Measurements from ENCODE around the gene PI3. TPM values are rescaled to one million over a fixed set of nuclear protein-coding genes. Genes with fewer than 3 reads are reported as not detected.

Gene PI3
- total and polyA plus RNA-seq, 9 of the 15 experiments (the other 6 are each of a cell fraction or from before 2014, with no cell fraction given) = not detected

DNA sequence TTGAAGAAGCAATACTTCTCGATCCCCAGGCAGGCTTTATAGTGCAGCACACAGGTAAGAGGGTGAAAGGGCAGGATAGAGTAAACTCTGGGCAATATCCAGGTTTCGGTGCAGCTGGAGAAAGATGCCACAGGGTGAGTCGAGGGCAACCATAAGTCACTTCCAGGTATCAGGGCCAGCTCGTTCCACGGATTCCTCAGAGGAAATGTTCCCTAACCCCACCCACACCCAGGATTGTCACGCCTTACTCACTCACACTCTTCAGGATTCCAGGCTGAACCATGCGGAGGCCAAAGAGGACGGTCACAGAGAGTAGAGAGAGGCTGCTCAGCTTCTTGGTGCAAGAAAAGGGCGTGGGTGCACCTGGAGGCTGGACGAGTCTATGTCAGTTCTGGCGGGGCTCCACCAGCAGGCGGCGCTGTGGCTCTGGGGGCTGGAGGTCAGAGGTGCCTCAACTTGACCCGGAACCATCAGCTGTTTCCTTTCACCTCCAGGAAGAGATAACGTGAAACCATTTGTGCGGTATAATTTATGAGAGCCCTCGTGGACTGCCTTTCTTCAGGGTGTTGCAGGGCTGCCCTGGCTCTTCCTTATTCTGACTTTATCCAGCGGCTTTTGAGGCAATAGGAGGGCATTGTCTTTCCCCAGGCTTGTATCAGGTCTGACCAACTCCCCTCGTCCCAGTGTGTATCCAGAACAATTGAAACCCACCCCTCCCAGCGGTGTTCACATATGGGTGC, 36.0 kb upstream of the PI3 start:
- no peaks in the 10 kb centered on the region for H3K9me1 ChIP-seq (ENCODE audit: control insufficient read depth, insufficient read depth, low read length)
- no peaks in the 10 kb centered on the region for H3K9me3 ChIP-seq (replicated peaks; ENCODE audit: control insufficient read depth, insufficient read depth, low read depth, low read length)
- FAIRE-seq (peak; percentile 84), DNase-seq (ENCODE audit: extremely low read depth in 1 of 4, low spot score in 3 of 4) (peak; percentile 76 to 83 (median 78)), ATAC-seq (peak; percentile 98)
- no peak overlapping the region for H3K4me3 ChIP-seq
- intact Hi-C loops (cut with micrococcal nuclease) = loop anchor here (2.0 kb wide), 1 partner anchor 152 kb away; no protein-coding TSS in a partner anchor
- ChIA-PET CTCF (ENCODE audit: low intra/inter-chr PET ratio) (interaction anchor here (0.6 kb wide), 1 partner anchor 152 kb away, joined by 3 read pairs; no protein-coding TSS in a partner anchor), POLR2A (interaction anchor here (0.7 kb wide), 1 partner anchor 68 kb away, joined by 3 read pairs; no protein-coding TSS in a partner anchor)
- no TSS peak for BruUV-seq (replicated peaks)
- peak overlapping the region; percentile 56 for H3K4me2 ChIP-seq (ENCODE audit: insufficient read depth, low read length)
- peak overlapping the region; percentile 71 for H2AFZ ChIP-seq (ENCODE audit: low read depth, low read length)
- H3K27ac ChIP-seq (ENCODE audit: extremely low read depth, low read depth, low read length) = no peak overlapping the region
- in situ Hi-C loops (cut with MboI) = no loop called here
- no peaks in the 10 kb centered on the region for H3K4me1 ChIP-seq (replicated peaks in 1 of 2; ENCODE audit: control insufficient read depth in 2 of 2, insufficient read depth in 2 of 2, low read length in 2 of 2)
- no peak overlapping the region for H3K9ac ChIP-seq (ENCODE audit: insufficient read depth in 1 of 2, low read depth in 2 of 2, low read length in 2 of 2)
- H4K20me1 ChIP-seq (replicated peaks; ENCODE audit: control insufficient read depth, insufficient read depth, low read length) = no peaks in the 10 kb centered on the region
- no peaks in the 10 kb centered on the region for H3K79me2 ChIP-seq (ENCODE audit: control insufficient read depth, insufficient read depth, low read length)
- H3K36me3 ChIP-seq (ENCODE audit: control insufficient read depth, insufficient read depth, low read length) = no peaks in the 10 kb centered on the region
- peaks cover 0 to 15% of the 10 kb centered on the region in 2 experiments; a peak in 4 of 5 replicates for H3K27me3 ChIP-seq (ENCODE audit: control insufficient read depth in 2 of 2, insufficient read depth in 2 of 2, low read length in 2 of 2)
- 8% methylated on average over 20 of the region's 20 CpGs for whole genome bisulfite sequencing (ENCODE audit: insufficient coverage, low coverage, missing lambda C conversion rate)
- TF ChIP-seq GABPB2 (CRISPR knock-in tag; conservative IDR thresholded peaks at IDR 0.05) (no peak), ZNF766 (CRISPR knock-in tag; conservative IDR thresholded peaks at IDR 0.05) (0 out of 2 replicates have a peak, but pooled peaks have one; percentile 52), MCM2 (IDR thresholded peaks at IDR 0.05; ENCODE audit: low read depth) (no peak), ZNF41 (CRISPR knock-in tag; conservative IDR thresholded peaks at IDR 0.05) (no peak), CBX1 (IDR thresholded peaks at IDR 0.05; ENCODE audit: low read depth) (0 out of 2 replicates have a peak, but pooled peaks have one; percentile 20), SMAD4 (CRISPR knock-in tag; conservative IDR thresholded peaks at IDR 0.05) (peak; percentile 60; the same call in 1 of the 2 replicates), EGR1 (conservative IDR thresholded peaks at IDR 0.05) (0 out of 2 replicates have a peak, but pooled peaks have one; percentile 29), ZNF175 (CRISPR knock-in tag; IDR thresholded peaks at IDR 0.05; ENCODE audit: low read depth) (peak; percentile 71), XRCC5 (IDR thresholded peaks at IDR 0.05; ENCODE audit: low read depth, low read length) (peak; percentile 81; the same call in 1 of the 2 replicates), PTTG1 (tag; IDR thresholded peaks at IDR 0.05; ENCODE audit: low read depth) (no peak), ZNF551 (CRISPR knock-in tag; IDR thresholded peaks at IDR 0.05) (no peak)
- TF ChIP-seq, protein P1, sequence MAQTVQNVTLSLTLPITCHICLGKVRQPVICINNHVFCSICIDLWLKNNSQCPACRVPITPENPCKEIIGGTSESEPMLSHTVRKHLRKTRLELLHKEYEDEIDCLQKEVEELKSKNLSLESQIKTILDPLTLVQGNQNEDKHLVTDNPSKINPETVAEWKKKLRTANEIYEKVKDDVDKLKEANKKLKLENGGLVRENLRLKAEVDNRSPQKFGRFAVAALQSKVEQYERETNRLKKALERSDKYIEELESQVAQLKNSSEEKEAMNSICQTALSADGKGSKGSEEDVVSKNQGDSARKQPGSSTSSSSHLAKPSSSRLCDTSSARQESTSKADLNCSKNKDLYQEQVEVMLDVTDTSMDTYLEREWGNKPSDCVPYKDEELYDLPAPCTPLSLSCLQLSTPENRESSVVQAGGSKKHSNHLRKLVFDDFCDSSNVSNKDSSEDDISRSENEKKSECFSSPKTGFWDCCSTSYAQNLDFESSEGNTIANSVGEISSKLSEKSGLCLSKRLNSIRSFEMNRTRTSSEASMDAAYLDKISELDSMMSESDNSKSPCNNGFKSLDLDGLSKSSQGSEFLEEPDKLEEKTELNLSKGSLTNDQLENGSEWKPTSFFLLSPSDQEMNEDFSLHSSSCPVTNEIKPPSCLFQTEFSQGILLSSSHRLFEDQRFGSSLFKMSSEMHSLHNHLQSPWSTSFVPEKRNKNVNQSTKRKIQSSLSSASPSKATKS (CRISPR knock-in tag; IDR thresholded peaks at IDR 0.05) = no peak
- TF ChIP-seq, protein P2, sequence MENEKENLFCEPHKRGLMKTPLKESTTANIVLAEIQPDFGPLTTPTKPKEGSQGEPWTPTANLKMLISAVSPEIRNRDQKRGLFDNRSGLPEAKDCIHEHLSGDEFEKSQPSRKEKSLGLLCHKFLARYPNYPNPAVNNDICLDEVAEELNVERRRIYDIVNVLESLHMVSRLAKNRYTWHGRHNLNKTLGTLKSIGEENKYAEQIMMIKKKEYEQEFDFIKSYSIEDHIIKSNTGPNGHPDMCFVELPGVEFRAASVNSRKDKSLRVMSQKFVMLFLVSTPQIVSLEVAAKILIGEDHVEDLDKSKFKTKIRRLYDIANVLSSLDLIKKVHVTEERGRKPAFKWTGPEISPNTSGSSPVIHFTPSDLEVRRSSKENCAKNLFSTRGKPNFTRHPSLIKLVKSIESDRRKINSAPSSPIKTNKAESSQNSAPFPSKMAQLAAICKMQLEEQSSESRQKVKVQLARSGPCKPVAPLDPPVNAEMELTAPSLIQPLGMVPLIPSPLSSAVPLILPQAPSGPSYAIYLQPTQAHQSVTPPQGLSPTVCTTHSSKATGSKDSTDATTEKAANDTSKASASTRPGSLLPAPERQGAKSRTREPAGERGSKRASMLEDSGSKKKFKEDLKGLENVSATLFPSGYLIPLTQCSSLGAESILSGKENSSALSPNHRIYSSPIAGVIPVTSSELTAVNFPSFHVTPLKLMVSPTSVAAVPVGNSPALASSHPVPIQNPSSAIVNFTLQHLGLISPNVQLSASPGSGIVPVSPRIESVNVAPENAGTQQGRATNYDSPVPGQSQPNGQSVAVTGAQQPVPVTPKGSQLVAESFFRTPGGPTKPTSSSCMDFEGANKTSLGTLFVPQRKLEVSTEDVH (IDR thresholded peaks at IDR 0.05; ENCODE audit: low read depth, partially characterized antibody) = peak; percentile 45

Data from K562 (cell line).